ENCODE results near the gene MGA.

DNA sequence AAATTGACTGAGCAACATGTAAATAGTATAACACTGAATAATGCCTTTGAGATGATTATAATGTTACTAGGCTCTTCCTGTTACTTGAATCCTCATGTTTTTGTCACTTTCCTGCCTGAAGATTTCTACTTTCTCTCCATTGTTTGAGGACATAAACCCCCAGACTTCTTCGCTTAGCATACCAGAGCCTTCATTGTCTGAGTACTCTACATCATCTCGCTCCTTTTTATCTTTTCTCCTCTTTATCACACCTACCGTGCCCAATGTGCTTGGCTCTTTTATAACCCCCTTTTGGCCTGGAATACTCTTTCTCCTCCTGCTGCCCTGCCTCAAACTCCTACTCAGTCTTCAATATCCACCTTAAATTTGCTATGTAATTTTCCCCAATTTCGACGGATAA lies 30.3 kb upstream of the MGA start:
- TF ChIP-seq POLR2A (IDR thresholded peaks at IDR 0.05) (no peak), EP300 (IDR thresholded peaks at IDR 0.05) (no peak)
- TF ChIP-seq, protein P1, sequence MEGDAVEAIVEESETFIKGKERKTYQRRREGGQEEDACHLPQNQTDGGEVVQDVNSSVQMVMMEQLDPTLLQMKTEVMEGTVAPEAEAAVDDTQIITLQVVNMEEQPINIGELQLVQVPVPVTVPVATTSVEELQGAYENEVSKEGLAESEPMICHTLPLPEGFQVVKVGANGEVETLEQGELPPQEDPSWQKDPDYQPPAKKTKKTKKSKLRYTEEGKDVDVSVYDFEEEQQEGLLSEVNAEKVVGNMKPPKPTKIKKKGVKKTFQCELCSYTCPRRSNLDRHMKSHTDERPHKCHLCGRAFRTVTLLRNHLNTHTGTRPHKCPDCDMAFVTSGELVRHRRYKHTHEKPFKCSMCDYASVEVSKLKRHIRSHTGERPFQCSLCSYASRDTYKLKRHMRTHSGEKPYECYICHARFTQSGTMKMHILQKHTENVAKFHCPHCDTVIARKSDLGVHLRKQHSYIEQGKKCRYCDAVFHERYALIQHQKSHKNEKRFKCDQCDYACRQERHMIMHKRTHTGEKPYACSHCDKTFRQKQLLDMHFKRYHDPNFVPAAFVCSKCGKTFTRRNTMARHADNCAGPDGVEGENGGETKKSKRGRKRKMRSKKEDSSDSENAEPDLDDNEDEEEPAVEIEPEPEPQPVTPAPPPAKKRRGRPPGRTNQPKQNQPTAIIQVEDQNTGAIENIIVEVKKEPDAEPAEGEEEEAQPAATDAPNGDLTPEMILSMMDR (IDR thresholded peaks at IDR 0.05), result no peak

All from stomach (tissue), 4 donors.